Osteocyte (in vitro differentiated cells): ENCODE data around the gene HEPACAM. TPM values are rescaled to one million over a fixed set of nuclear protein-coding genes. Genes with fewer than 3 reads are reported as not detected.

Source experiments
- DNase-seq: peaks from one replicate; pipeline ENCODE4 v3.0.0; 2021; ENCODE audit warnings: mixed read lengths; ENCODE audit not compliant: unreplicated experiment; ENCODE audit errors: extremely low spot score
- H3K27ac Mint-ChIP-seq: one replicate; pipeline ENCODE4 v1.8.0; 2021; ENCODE audit warnings: mild to moderate bottlenecking, mixed read lengths; ENCODE audit not compliant: unreplicated experiment
- H3K27me3 Mint-ChIP-seq: one replicate; pipeline ENCODE4 v1.8.0; 2021; ENCODE audit warnings: mixed read lengths; ENCODE audit not compliant: unreplicated experiment
- H3K36me3 Mint-ChIP-seq: one replicate; pipeline ENCODE4 v1.8.0; 2021; ENCODE audit warnings: mixed read lengths; ENCODE audit not compliant: unreplicated experiment
- H3K4me1 Mint-ChIP-seq: one replicate; pipeline ENCODE4 v1.8.0; 2021; ENCODE audit warnings: mixed read lengths; ENCODE audit not compliant: unreplicated experiment
- H3K4me3 Mint-ChIP-seq: one replicate; pipeline ENCODE4 v1.8.0; 2021; ENCODE audit warnings: mild to moderate bottlenecking, moderate library complexity, mixed read lengths; ENCODE audit not compliant: unreplicated experiment
- H3K9me3 Mint-ChIP-seq: one replicate; pipeline ENCODE4 v1.8.0; 2021; ENCODE audit warnings: mixed read lengths; ENCODE audit not compliant: unreplicated experiment
- total RNA-seq: library from RNA; stranded (reverse); gene quantifications from 2 replicates; pipeline ENCODE4 v1.2.1, GENCODE V29; 2021
- TF ChIP-seq, protein P1 (sequence below): fragments of 200-600 bp; sonication (generic); IDR thresholded peaks from 2 replicates; pipeline ENCODE4 v1.5.0; 2021; ENCODE audit warnings: antibody characterized with exemption, mild to moderate bottlenecking, moderate library complexity

Gene HEPACAM
- total RNA-seq, 1 donor from 2014 or later, result not detected

- H3K27me3 Mint-ChIP-seq, result peaks cover 28% of the 10 kb centered on the region
- no peaks in the 10 kb centered on the region for H3K36me3 Mint-ChIP-seq
- H3K27ac Mint-ChIP-seq, result peak overlapping the region; percentile 96
- H3K4me1 Mint-ChIP-seq, result peaks cover 17% of the 10 kb centered on the region
- H3K4me3 Mint-ChIP-seq, result peak overlapping the region; percentile 85
- DNase-seq, result peak; percentile 96
- TF ChIP-seq, protein P1, sequence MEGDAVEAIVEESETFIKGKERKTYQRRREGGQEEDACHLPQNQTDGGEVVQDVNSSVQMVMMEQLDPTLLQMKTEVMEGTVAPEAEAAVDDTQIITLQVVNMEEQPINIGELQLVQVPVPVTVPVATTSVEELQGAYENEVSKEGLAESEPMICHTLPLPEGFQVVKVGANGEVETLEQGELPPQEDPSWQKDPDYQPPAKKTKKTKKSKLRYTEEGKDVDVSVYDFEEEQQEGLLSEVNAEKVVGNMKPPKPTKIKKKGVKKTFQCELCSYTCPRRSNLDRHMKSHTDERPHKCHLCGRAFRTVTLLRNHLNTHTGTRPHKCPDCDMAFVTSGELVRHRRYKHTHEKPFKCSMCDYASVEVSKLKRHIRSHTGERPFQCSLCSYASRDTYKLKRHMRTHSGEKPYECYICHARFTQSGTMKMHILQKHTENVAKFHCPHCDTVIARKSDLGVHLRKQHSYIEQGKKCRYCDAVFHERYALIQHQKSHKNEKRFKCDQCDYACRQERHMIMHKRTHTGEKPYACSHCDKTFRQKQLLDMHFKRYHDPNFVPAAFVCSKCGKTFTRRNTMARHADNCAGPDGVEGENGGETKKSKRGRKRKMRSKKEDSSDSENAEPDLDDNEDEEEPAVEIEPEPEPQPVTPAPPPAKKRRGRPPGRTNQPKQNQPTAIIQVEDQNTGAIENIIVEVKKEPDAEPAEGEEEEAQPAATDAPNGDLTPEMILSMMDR, result peak; percentile 88
- no peaks in the 10 kb centered on the region for H3K9me3 Mint-ChIP-seq
Observed at GRCh38 chr11:124875943-124876817, 59.7 kb downstream of the HEPACAM start.

DNA sequence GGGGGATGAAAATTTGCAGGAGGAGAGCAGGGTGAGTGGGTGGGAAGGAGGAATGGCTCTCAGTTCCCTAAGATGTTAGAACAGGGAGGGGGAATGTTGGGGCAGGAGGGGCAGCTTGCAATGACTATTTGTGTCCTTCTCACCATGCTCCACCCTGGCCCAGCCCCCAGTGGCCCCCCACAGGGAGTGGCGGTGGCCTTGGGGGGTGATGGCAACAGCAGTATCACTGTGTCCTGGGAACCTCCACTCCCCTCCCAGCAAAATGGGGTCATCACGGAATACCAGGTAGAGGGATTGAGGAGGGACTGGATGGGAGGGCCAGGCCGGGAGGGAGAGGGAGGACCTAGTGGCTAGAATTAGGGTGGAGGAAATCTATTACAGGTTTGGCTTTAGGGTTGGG is 60.4 kb downstream of the HEPACAM start:
- peaks cover 17% of the 10 kb centered on the region for H3K4me1 Mint-ChIP-seq
- H3K27ac Mint-ChIP-seq, result peak overlapping the region; percentile 56
- DNase-seq, result no peak
- no peaks in the 10 kb centered on the region for H3K36me3 Mint-ChIP-seq
- H3K9me3 Mint-ChIP-seq, result no peaks in the 10 kb centered on the region
- H3K27me3 Mint-ChIP-seq, result peaks cover 36% of the 10 kb centered on the region
- H3K4me3 Mint-ChIP-seq, result peak overlapping the region; percentile 85
- TF ChIP-seq, protein P1, result no peak

DNA sequence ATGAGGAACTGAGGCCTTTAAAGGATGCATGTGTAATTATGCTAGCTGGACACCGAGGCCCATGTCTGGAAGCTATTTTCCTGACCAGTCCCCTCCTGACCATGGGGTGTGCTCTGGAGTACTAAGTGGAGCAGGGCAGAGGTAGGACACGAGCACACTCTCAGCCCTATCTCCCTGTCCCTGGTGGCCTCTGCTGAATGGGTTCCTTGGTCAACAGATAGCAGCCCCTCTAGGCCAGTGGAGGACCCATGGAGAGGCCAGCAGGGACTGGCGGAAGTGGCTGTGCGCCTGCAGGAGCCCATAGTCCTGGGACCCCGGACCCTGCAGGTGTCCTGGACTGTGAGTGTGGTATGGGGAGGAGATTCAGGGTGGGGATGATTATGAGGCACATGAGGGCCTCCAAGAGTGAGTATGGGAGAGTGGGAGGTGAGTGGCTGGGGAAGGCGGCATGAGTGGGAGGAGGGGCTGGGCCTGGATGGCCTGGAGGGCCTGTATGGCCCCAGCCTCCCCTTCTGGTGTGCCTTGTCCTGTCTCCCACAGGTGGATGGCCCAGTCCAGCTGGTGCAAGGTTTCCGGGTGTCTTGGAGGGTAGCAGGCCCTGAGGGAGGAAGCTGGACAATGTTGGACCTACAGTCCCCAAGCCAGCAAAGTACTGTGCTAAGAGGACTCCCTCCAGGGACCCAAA is 61.1 kb downstream of the HEPACAM start:
- TF ChIP-seq, protein P1, result no peak
- Mint-ChIP-seq H3K27ac (no peak overlapping the region), H3K4me3 (no peak overlapping the region), H3K4me1 (peaks cover 17% of the 10 kb centered on the region), H3K9me3 (no peaks in the 10 kb centered on the region), H3K27me3 (peaks cover 43% of the 10 kb centered on the region), H3K36me3 (no peaks in the 10 kb centered on the region)
- no peak for DNase-seq

DNA sequence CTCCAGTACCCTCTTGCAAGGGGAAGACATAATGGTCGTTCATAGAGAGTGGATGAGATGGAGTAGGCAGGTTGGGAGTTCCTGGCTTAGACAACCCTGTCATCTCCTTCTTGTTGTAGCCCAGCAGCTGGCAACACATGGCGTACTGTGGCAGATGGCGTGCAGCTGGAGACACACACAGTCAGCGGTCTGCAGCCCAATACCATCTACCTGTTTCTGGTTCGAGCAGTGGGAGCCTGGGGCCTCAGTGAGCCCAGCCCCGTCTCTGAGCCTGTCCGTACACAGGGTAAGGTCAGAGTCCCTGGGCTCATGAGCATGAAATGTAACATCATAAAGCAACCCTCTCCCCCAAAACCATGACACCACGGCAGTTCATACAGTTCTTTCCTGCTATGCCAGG is 61.9 kb downstream of the HEPACAM start:
- H3K9me3 Mint-ChIP-seq, result no peaks in the 10 kb centered on the region
- TF ChIP-seq, protein P1, result no peak
- no peak overlapping the region for H3K27ac Mint-ChIP-seq
- no peaks in the 10 kb centered on the region for H3K36me3 Mint-ChIP-seq
- DNase-seq, result no peak
- peaks cover 50% of the 10 kb centered on the region for H3K27me3 Mint-ChIP-seq
- H3K4me1 Mint-ChIP-seq, result peaks cover 19% of the 10 kb centered on the region
- H3K4me3 Mint-ChIP-seq, result no peak overlapping the region

GRCh38 chr11:124872741-124873140 is 63.1 kb downstream of the HEPACAM start:
- H3K27ac Mint-ChIP-seq, result no peak overlapping the region
- TF ChIP-seq, protein P1, result no peak
- no peak overlapping the region for H3K4me3 Mint-ChIP-seq
- peak; percentile 62 for DNase-seq
- H3K36me3 Mint-ChIP-seq, result no peaks in the 10 kb centered on the region
- no peaks in the 10 kb centered on the region for H3K9me3 Mint-ChIP-seq
- peaks cover 63% of the 10 kb centered on the region for H3K27me3 Mint-ChIP-seq
- peaks cover 18% of the 10 kb centered on the region for H3K4me1 Mint-ChIP-seq
